Mesendoderm (in vitro differentiated cells): ENCODE data around the gene OTUB1.
A peak's percentile ranks its signal among the peaks of the same experiment; 100 is the strongest.

ENCODE experiments used
- DNase-seq: peaks from one replicate; pipeline ENCODE4 v3.0.0; 2013
- H2AK5ac ChIP-seq: 2 replicates; pipeline ENCODE4 v1.6.1; 2013; ENCODE audit warnings: low read length, inconsistent platforms
- H2BK120ac ChIP-seq: 2 replicates; pipeline ENCODE4 v1.6.1; 2013; ENCODE audit warnings: low read depth, mild to moderate bottlenecking, low read length, moderate library complexity, mixed read lengths
- H2BK15ac ChIP-seq: replicated peaks from 2 replicates; pipeline ENCODE4 v1.6.1; 2013; ENCODE audit warnings: low read depth, mild to moderate bottlenecking, moderate library complexity
- H2BK5ac ChIP-seq: 2 replicates; pipeline ENCODE4 v1.6.1; 2013; ENCODE audit warnings: low read length, inconsistent platforms
- H3K18ac ChIP-seq: 2 replicates; pipeline ENCODE4 v1.6.1; 2013; ENCODE audit warnings: mild to moderate bottlenecking, low read length, mixed read lengths
- H3K23ac ChIP-seq: one replicate; pipeline ENCODE4 v1.6.1; 2013; ENCODE audit warnings: low read length
- H3K27ac ChIP-seq: 2 replicates; pipeline ENCODE4 v1.5.1; 2013; ENCODE audit warnings: low read depth, mild to moderate bottlenecking, inconsistent platforms, low read length, moderate library complexity
- H3K27me3 ChIP-seq: 2 replicates; pipeline ENCODE4 v1.6.1; 2013; ENCODE audit warnings: low read length, control low read depth, mild to moderate bottlenecking, inconsistent platforms; ENCODE audit not compliant: insufficient read depth, poor library complexity
- H3K36me3 ChIP-seq: 2 replicates; pipeline ENCODE4 v1.6.1; 2013; ENCODE audit warnings: low read length, inconsistent platforms; ENCODE audit not compliant: control insufficient read depth, insufficient read depth
- H3K4ac ChIP-seq: one replicate; pipeline ENCODE4 v1.6.1; 2013; ENCODE audit warnings: low read depth, mild to moderate bottlenecking, low read length, moderate library complexity
- H3K4me1 ChIP-seq: 2 replicates; pipeline ENCODE4 v1.6.1; 2013; ENCODE audit warnings: low read depth, low read length, inconsistent platforms; ENCODE audit not compliant: control insufficient read depth
- H3K4me2 ChIP-seq: 2 replicates; pipeline ENCODE4 v1.6.1; 2013; ENCODE audit warnings: low read length
- H3K4me3 ChIP-seq: 2 replicates; pipeline ENCODE4 v1.5.1; 2013; ENCODE audit warnings: mild to moderate bottlenecking, low read length
- H3K56ac ChIP-seq: one replicate; pipeline ENCODE4 v1.6.1; 2013; ENCODE audit warnings: low read length
- H3K79me1 ChIP-seq: 2 replicates; pipeline ENCODE4 v1.6.1; 2013; ENCODE audit warnings: low read length, inconsistent platforms
- H3K79me2 ChIP-seq: 2 replicates; pipeline ENCODE4 v1.6.1; 2013; ENCODE audit warnings: mild to moderate bottlenecking, low read length; ENCODE audit not compliant: control insufficient read depth, insufficient read depth
- H3K9ac ChIP-seq: 2 replicates; pipeline ENCODE4 v1.6.1; 2013; ENCODE audit warnings: low read length, inconsistent platforms
- H4K5ac ChIP-seq: one replicate; pipeline ENCODE4 v1.6.1; 2013; ENCODE audit warnings: low read length
- H4K8ac ChIP-seq: one replicate; pipeline ENCODE4 v1.6.1; 2013; ENCODE audit warnings: low read depth, mild to moderate bottlenecking, control low read depth, low read length, moderate library complexity
- WGBS: extraction: QIAGEN DNeasy Blood & Tissue Kit; methylation state at CpG from one replicate; pipeline ENCODE4 v1.1.7; 2013; ENCODE audit warnings: low lambda C conversion rate, missing lambda C conversion rate; ENCODE audit not compliant: insufficient coverage; ENCODE audit errors: extremely low coverage; 5-methylcytosine and 5-hydroxymethylcytosine counted together

Gene OTUB1

GRCh38 chr11:63997104-63997700, 11.0 kb downstream of the OTUB1 start:
- Histone ChIP-seq H2BK120ac (no peak overlapping the region), H2BK5ac (no peak overlapping the region), H3K36me3 (peaks cover 10% of the 10 kb centered on the region), H3K56ac (no peak overlapping the region), H3K27ac (no peak overlapping the region), H3K79me1 (peaks cover 3% of the 10 kb centered on the region), H3K18ac (no peak overlapping the region), H3K4me2 (no peak overlapping the region), H4K8ac (no peak overlapping the region), H4K5ac (no peak overlapping the region), H3K4me1 (peaks cover 2% of the 10 kb centered on the region), H3K79me2 (no peaks in the 10 kb centered on the region), H3K4ac (no peak overlapping the region), H2BK15ac (no peak overlapping the region), H2AK5ac (no peak overlapping the region), H3K27me3 (no peaks in the 10 kb centered on the region), H3K23ac (no peak overlapping the region), H3K9ac (no peak overlapping the region), H3K4me3 (no peak overlapping the region)
- no peak for DNase-seq
- no CpG with 5 or more reads among the region's 27 CpGs for WGBS

GRCh38 chr11:63997801-63998337, 11.6 kb downstream of the OTUB1 start:
- H3K79me2 ChIP-seq, result no peaks in the 10 kb centered on the region
- H3K27me3 ChIP-seq, result no peaks in the 10 kb centered on the region
- H2BK15ac ChIP-seq, result no peak overlapping the region
- H3K27ac ChIP-seq, result no peak overlapping the region
- H3K56ac ChIP-seq, result no peak overlapping the region
- H3K4me1 ChIP-seq, result peaks cover 2% of the 10 kb centered on the region
- H3K4me2 ChIP-seq, result no peak overlapping the region
- H3K36me3 ChIP-seq, result peaks cover 10% of the 10 kb centered on the region
- H2BK5ac ChIP-seq, result no peak overlapping the region
- no peak overlapping the region for H3K18ac ChIP-seq
- peaks cover 2% of the 10 kb centered on the region for H3K79me1 ChIP-seq
- no peak overlapping the region for H3K4ac ChIP-seq
- H3K9ac ChIP-seq, result no peak overlapping the region
- no peak overlapping the region for H4K5ac ChIP-seq
- no peak overlapping the region for H3K4me3 ChIP-seq
- H2AK5ac ChIP-seq, result no peak overlapping the region
- DNase-seq, result no peak
- no peak overlapping the region for H2BK120ac ChIP-seq
- H4K8ac ChIP-seq, result no peak overlapping the region
- H3K23ac ChIP-seq, result no peak overlapping the region
- no CpG with 5 or more reads among the region's 11 CpGs for WGBS

DNA sequence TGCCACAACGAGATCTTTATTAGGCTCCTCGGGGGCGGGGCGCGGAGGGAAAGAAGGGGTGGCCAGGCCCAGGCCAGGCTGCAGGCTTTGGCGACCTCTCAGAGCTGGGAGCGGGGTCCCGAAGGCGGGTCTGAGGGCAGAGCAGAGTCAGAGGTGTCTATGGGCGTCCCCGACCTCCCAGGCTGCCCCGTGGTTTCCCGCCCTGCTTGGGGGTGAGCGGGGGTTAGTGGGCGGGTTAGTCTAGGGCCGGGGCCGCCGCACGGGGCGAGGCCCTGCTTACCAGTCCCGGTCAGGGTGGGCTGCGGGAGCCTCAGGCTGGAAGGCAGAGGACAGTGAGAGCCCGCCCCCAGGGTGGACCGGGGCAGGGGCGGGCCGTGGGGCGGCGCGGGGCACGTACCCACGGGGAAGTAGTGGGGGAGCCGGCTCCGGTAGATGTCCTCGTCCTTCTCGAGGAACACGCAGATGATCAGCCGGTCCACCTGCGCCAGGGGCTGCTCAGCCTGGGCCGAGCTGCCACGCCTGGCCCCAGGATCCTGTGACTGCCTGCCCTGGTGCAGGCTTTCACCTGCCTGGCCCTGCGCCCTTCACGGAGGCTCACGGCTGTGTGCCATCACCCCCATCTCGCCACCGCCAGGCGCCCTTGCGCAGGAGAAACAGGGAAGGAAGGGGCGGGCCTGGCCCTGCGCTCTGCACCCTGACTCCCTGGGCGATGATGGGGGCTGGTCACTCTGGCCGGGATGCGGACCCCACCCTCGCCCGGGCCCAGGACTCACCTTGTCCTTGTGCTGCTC, 12.5 kb downstream of the OTUB1 start:
- no peak overlapping the region for H3K4me3 ChIP-seq
- peak; percentile 73 for DNase-seq

DNA sequence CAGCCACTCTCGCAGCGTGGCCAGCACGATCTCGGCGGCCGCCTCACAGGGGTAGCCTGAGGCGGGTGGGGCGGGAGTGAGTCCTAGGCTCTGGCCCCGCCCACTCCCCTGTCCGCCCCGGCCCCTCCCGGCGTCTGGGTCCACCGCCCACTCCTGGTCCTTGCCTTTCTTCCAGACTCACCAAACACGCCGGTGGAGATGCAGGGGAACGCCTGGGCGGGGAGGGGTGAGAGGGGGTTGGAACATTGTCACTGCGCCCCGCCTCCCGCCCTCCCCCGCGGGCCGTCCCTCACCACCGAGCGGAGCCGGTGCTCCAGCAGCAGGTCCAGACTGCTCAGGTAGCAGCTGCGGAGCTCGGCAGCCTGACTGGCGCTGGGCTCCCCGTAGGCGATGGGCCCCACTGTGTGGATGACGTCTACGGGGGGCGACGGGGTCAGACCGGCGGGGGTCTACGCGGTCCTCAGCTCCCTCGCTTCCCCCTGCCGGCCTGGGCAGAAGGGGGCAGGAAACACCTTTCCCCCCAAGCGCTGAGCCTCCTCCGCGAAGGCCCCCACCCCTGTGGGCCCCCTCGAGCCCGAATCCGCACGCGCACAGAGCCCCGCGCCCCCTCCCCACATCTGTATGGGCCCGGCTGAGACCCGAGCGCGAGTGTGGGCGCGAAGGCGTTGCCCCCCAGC, 13.2 kb downstream of the OTUB1 start:
- Histone ChIP-seq H3K23ac (no peak overlapping the region), H3K56ac (peak overlapping the region; percentile 78), H3K27me3 (no peaks in the 10 kb centered on the region), H3K4me2 (peak overlapping the region; percentile 48), H3K36me3 (peaks cover 10% of the 10 kb centered on the region), H4K8ac (no peak overlapping the region), H2BK15ac (no peak overlapping the region), H3K27ac (no peak overlapping the region), H3K4ac (no peak overlapping the region), H3K79me2 (no peaks in the 10 kb centered on the region), H3K79me1 (no peaks in the 10 kb centered on the region), H3K18ac (no peak overlapping the region), H4K5ac (no peak overlapping the region), H2AK5ac (no peak overlapping the region), H2BK120ac (no peak overlapping the region), H2BK5ac (no peak overlapping the region), H3K4me1 (peaks cover 2% of the 10 kb centered on the region), H3K4me3 (no peak overlapping the region), H3K9ac (peak overlapping the region; percentile 65)
- no CpG with 5 or more reads among the region's 59 CpGs for WGBS
- DNase-seq, result peak; percentile 94

More for the DNA sequence above, 12.5 kb downstream of the OTUB1 start:
- H2BK5ac ChIP-seq, result no peak overlapping the region
- no peak overlapping the region for H3K23ac ChIP-seq
- H2BK15ac ChIP-seq, result no peak overlapping the region
- H3K56ac ChIP-seq, result peak overlapping the region; percentile 78
- no peaks in the 10 kb centered on the region for H3K79me1 ChIP-seq
- no peak overlapping the region for H4K8ac ChIP-seq
- H3K36me3 ChIP-seq, result peaks cover 10% of the 10 kb centered on the region
- no peaks in the 10 kb centered on the region for H3K79me2 ChIP-seq
- H2BK120ac ChIP-seq, result no peak overlapping the region
- H3K4ac ChIP-seq, result no peak overlapping the region
- no peaks in the 10 kb centered on the region for H3K27me3 ChIP-seq
- no peak overlapping the region for H3K27ac ChIP-seq
- peaks cover 2% of the 10 kb centered on the region for H3K4me1 ChIP-seq
- H4K5ac ChIP-seq, result no peak overlapping the region
- no peak overlapping the region for H2AK5ac ChIP-seq
- H3K9ac ChIP-seq, result peak overlapping the region; percentile 65
- H3K4me2 ChIP-seq, result peak overlapping the region; percentile 32
- no peak overlapping the region for H3K18ac ChIP-seq
- WGBS, result no CpG with 5 or more reads among the region's 54 CpGs

- Histone ChIP-seq H3K36me3 (peaks cover 8% of the 10 kb centered on the region), H3K9ac (peak overlapping the region; percentile 48), H2AK5ac (no peak overlapping the region), H3K79me1 (no peaks in the 10 kb centered on the region), H3K27ac (no peak overlapping the region), H2BK15ac (no peak overlapping the region), H3K79me2 (no peaks in the 10 kb centered on the region), H2BK120ac (no peak overlapping the region), H3K56ac (peak overlapping the region; percentile 64), H3K4me3 (no peak overlapping the region), H4K5ac (no peak overlapping the region), H3K4me1 (peaks cover 2% of the 10 kb centered on the region), H3K4ac (no peak overlapping the region), H4K8ac (no peak overlapping the region), H3K18ac (no peak overlapping the region), H3K23ac (no peak overlapping the region), H2BK5ac (no peak overlapping the region), H3K27me3 (no peaks in the 10 kb centered on the region), H3K4me2 (peak overlapping the region; percentile 48)
- DNase-seq, result peak; percentile 84
- no CpG with 5 or more reads among the region's 67 CpGs for WGBS
These were observed 13.9 kb downstream of the OTUB1 start for GRCh38 chr11:64000026-64000739.
